A673 (cell line): Measurements from ENCODE around the gene LRRN3.

ENCODE experiments used
- EZH2 ChIP-seq: fragments of 200-600 bp; sonication (generic); IDR thresholded peaks from 2 replicates; pipeline ENCODE4 v1.6.1; 2017; ENCODE audit warnings: borderline replicate concordance, low read depth, mild to moderate bottlenecking, mixed read lengths, antibody characterized with exemption, low read length; ENCODE audit not compliant: poor library complexity, severe bottlenecking
- TF ChIP-seq, protein P1 (sequence below): fragments of 300-800, 200-600 bp; sonication (generic); conservative IDR thresholded peaks from 2 replicates; pipeline ENCODE4 v1.5.1; 2017; ENCODE audit warnings: low read depth, mild to moderate bottlenecking, antibody characterized with exemption, low read length, moderate library complexity, mixed read lengths

DNA sequence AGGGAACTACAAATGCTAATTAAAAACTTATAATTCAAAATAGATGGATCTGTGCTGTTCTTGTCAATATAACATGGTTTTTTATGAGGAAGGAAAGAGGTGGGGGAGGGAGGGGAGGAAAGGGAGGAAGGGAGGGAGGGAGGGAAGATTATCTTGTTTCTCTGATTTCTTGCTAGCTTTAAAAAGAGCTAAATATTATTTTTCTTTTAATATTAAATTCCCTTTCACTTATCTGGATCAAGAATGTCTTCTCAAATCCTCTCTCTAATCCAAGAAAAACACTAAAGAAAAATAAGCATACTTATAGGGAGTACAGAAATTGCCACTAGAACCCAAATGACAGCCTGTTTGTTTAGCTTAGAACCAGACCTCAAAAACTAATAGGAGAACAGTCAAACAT lies 55.2 kb downstream of the LRRN3 start:
- TF ChIP-seq EZH2: no peak
- TF ChIP-seq, protein P1, sequence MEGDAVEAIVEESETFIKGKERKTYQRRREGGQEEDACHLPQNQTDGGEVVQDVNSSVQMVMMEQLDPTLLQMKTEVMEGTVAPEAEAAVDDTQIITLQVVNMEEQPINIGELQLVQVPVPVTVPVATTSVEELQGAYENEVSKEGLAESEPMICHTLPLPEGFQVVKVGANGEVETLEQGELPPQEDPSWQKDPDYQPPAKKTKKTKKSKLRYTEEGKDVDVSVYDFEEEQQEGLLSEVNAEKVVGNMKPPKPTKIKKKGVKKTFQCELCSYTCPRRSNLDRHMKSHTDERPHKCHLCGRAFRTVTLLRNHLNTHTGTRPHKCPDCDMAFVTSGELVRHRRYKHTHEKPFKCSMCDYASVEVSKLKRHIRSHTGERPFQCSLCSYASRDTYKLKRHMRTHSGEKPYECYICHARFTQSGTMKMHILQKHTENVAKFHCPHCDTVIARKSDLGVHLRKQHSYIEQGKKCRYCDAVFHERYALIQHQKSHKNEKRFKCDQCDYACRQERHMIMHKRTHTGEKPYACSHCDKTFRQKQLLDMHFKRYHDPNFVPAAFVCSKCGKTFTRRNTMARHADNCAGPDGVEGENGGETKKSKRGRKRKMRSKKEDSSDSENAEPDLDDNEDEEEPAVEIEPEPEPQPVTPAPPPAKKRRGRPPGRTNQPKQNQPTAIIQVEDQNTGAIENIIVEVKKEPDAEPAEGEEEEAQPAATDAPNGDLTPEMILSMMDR: no peak
